Measurements from ENCODE around the gene KCNAB1.

KCNAB1 gene

GRCh38 chr3:156493887-156494286 is 373.5 kb downstream of the KCNAB1 start:
- no peak overlapping the region for H2AFZ ChIP-seq (ENCODE audit: low read length)
- no peaks in the 10 kb centered on the region for H3K79me2 ChIP-seq (ENCODE audit: low read length)
- peaks cover 37% of the 10 kb centered on the region for H3K4me1 ChIP-seq (ENCODE audit: low read length)
- no peaks in the 10 kb centered on the region for H3K27me3 ChIP-seq (replicated peaks; ENCODE audit: insufficient read depth, low read length)
- H3K27ac ChIP-seq (ENCODE audit: low read length) = no peak overlapping the region
- no peaks in the 10 kb centered on the region for H3K9me3 ChIP-seq (replicated peaks; ENCODE audit: insufficient read depth, low read length)
- peaks cover 17% of the 10 kb centered on the region for H3F3A ChIP-seq (ENCODE audit: insufficient read depth, low read length)
- H3K36me3 ChIP-seq (replicated peaks; ENCODE audit: insufficient read depth, low read length) = no peaks in the 10 kb centered on the region
- no peak for TF ChIP-seq EZH2phosphoT487 (IDR thresholded peaks at IDR 0.05; ENCODE audit: low read length)
- TF ChIP-seq EZH2 (optimal IDR thresholded peaks at IDR 0.05; ENCODE audit: low read depth, low read length) = no peak
- TF ChIP-seq CTCF (IDR thresholded peaks at IDR 0.05; ENCODE audit: low read length) = no peak
- no peaks in the 10 kb centered on the region for H3K9me2 ChIP-seq (replicated peaks; ENCODE audit: insufficient read depth, low read length)
- no peak for DNase-seq
- no peaks in the 10 kb centered on the region for H4K20me1 ChIP-seq (ENCODE audit: insufficient read depth, low read length)
- H3K4me3 ChIP-seq (ENCODE audit: low read length) = no peak overlapping the region
- no peak overlapping the region for H3K9ac ChIP-seq (ENCODE audit: low read length)
- 0 out of 2 replicates have a peak overlapping the region, but pooled peaks have one; percentile 3 for H3K4me2 ChIP-seq (ENCODE audit: low read depth, low read length)

- Histone ChIP-seq H3K4me1 (ENCODE audit: low read length) (peaks cover 18% of the 10 kb centered on the region), H3K27ac (ENCODE audit: low read length) (no peak overlapping the region), H3F3A (ENCODE audit: insufficient read depth, low read length) (peaks cover under 1% of the 10 kb centered on the region; the same call in 1 of the 2 replicates), H3K79me2 (ENCODE audit: low read length) (no peaks in the 10 kb centered on the region), H3K27me3 (replicated peaks; ENCODE audit: insufficient read depth, low read length) (no peaks in the 10 kb centered on the region), H4K20me1 (ENCODE audit: insufficient read depth, low read length) (no peaks in the 10 kb centered on the region), H3K9me2 (replicated peaks; ENCODE audit: insufficient read depth, low read length) (no peaks in the 10 kb centered on the region), H3K9me3 (replicated peaks; ENCODE audit: insufficient read depth, low read length) (no peaks in the 10 kb centered on the region), H3K4me2 (ENCODE audit: low read depth, low read length) (no peak overlapping the region), H3K4me3 (ENCODE audit: low read length) (no peak overlapping the region), H2AFZ (ENCODE audit: low read length) (no peak overlapping the region), H3K36me3 (replicated peaks; ENCODE audit: insufficient read depth, low read length) (no peaks in the 10 kb centered on the region), H3K9ac (ENCODE audit: low read length) (no peak overlapping the region)
- TF ChIP-seq EZH2 (optimal IDR thresholded peaks at IDR 0.05; ENCODE audit: low read depth, low read length) = no peak
- TF ChIP-seq EZH2phosphoT487 (IDR thresholded peaks at IDR 0.05; ENCODE audit: low read length) = no peak
- no peak for TF ChIP-seq CTCF (IDR thresholded peaks at IDR 0.05; ENCODE audit: low read length)
- no peak for DNase-seq
Measured at GRCh38 chr3:156495816-156496215, 375.4 kb downstream of the KCNAB1 start.

- Histone ChIP-seq H3K27me3 (replicated peaks; ENCODE audit: insufficient read depth, low read length) (no peaks in the 10 kb centered on the region), H3K36me3 (replicated peaks; ENCODE audit: insufficient read depth, low read length) (no peaks in the 10 kb centered on the region), H2AFZ (ENCODE audit: low read length) (no peak overlapping the region), H3K4me3 (ENCODE audit: low read length) (no peak overlapping the region), H4K20me1 (ENCODE audit: insufficient read depth, low read length) (no peaks in the 10 kb centered on the region), H3K9me3 (replicated peaks; ENCODE audit: insufficient read depth, low read length) (no peaks in the 10 kb centered on the region), H3K27ac (ENCODE audit: low read length) (no peak overlapping the region), H3K9ac (ENCODE audit: low read length) (no peak overlapping the region), H3F3A (ENCODE audit: insufficient read depth, low read length) (no peaks in the 10 kb centered on the region), H3K9me2 (replicated peaks; ENCODE audit: insufficient read depth, low read length) (no peaks in the 10 kb centered on the region), H3K4me1 (ENCODE audit: low read length) (peaks cover 13% of the 10 kb centered on the region), H3K4me2 (ENCODE audit: low read depth, low read length) (no peak overlapping the region), H3K79me2 (ENCODE audit: low read length) (no peaks in the 10 kb centered on the region)
- no peak for DNase-seq
- TF ChIP-seq CTCF (IDR thresholded peaks at IDR 0.05; ENCODE audit: low read length) (no peak), EZH2 (optimal IDR thresholded peaks at IDR 0.05; ENCODE audit: low read depth, low read length) (no peak), EZH2phosphoT487 (IDR thresholded peaks at IDR 0.05; ENCODE audit: low read length) (no peak)
Measured at GRCh38 chr3:156497326-156497725, 376.9 kb downstream of the KCNAB1 start.
